NCI-H2171 (cell line): Measurements from ENCODE around the gene VWC2L.

ENCODE experiments used
- DNase-seq: peaks from one replicate; lab custom pipeline; 2025; lab: John Stamatoyannopoulos, UW

The VWC2L gene

GRCh38 chr2:214591366-214591765 lies 180.5 kb downstream of the VWC2L start:
- DNase-seq = no peak

- DNase-seq = no peak
These were observed 181.2 kb downstream of the VWC2L start for GRCh38 chr2:214592011-214592410.

GRCh38 chr2:214593727-214594126 lies 182.9 kb downstream of the VWC2L start:
- no peak for DNase-seq

- no peak for DNase-seq
These were observed 191.2 kb downstream of the VWC2L start for GRCh38 chr2:214601852-214602633.

GRCh38 chr2:214604861-214605260 lies 194.0 kb downstream of the VWC2L start:
- DNase-seq = no peak

- DNase-seq = no peak
These were observed 196.2 kb downstream of the VWC2L start for GRCh38 chr2:214607051-214607450.

- DNase-seq = no peak
These were observed 200.2 kb downstream of the VWC2L start for GRCh38 chr2:214611015-214611414.

GRCh38 chr2:214624166-214624760 lies 213.4 kb downstream of the VWC2L start:
- DNase-seq = no peak

- no peak for DNase-seq
These were observed 217.2 kb downstream of the VWC2L start for GRCh38 chr2:214628091-214628490.
